Right renal pelvis (tissue), 4 donors: ENCODE results near the gene ZAR1. TPM values are rescaled to one million over a fixed set of nuclear protein-coding genes. Genes with fewer than 3 reads are reported as not detected.

Experiments
- polyA plus RNA-seq, 4 donors: library from polyadenylated mRNA; unstranded; fragments of 120-200 nt; gene quantifications; one replicate each; pipeline ENCODE4 v1.2.1, GENCODE V29; 2013; ENCODE audit not compliant: insufficient read length in 4 of 4

The ZAR1 gene
- polyA plus RNA-seq, 4 donors = not detected

Other genes starting within 250 kb of the ZAR1 start
- 1 to 10 TPM; 3.4 to 4.1 (median 4.0) TPM for gene TEC, start 220.4 kb upstream of the ZAR1 start, polyA plus RNA-seq
- gene SLAIN2, start 148.7 kb upstream of the ZAR1 start, polyA plus RNA-seq = 10 to 100 TPM; 57.4 to 74.9 (median 72.8) TPM
- under 1 TPM; 0.13 to 0.40 (median 0.36) TPM for gene SLC10A4, start 6.9 kb upstream of the ZAR1 start, polyA plus RNA-seq